ENCODE measurements around the gene QDPR. TPM values are rescaled to one million over a fixed set of nuclear protein-coding genes. Genes with fewer than 3 reads are reported as not detected.
"Not testable (repeated sequence)": the region's sequence is repeated elsewhere in the genome, so short reads cannot be mapped to it uniquely, and the experiment has no call there.

The QDPR gene
- total RNA-seq, 1 donor from 2014 or later: 38.5 TPM

DNA sequence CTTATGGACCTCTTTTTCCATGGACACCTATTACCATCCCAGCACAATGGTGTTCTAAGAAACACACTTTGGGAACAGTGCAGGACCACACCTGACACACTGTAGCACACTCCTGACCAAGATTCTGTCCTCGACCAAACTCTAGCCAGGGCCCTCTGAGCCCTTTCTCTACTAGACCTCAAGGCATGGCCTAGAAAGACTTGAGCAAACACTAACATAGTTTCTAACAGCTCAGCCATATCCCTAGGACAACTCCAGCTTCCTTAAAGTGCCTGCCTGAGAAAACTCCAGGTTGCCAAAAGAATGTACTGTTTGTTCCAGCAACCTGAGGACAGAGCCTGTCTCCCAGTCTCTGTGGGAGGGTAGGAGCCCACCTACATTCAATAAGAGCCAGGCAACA is 48.3 kb downstream of the QDPR start:
- no peak for DNase-seq
- no peaks in the 10 kb centered on the region for H3K9me3 ChIP-seq
- H3K4me3 ChIP-seq: no peak overlapping the region
- H3K27me3 ChIP-seq (ENCODE audit: low read depth): no peaks in the 10 kb centered on the region
- no peaks in the 10 kb centered on the region for H3K4me1 ChIP-seq
- intact Hi-C loops (cut with DNase I): no loop called here
- ATAC-seq: peak in 1 of 2 donors; percentile 81
- no peak overlapping the region for H3K27ac ChIP-seq
- TF ChIP-seq, protein P1, sequence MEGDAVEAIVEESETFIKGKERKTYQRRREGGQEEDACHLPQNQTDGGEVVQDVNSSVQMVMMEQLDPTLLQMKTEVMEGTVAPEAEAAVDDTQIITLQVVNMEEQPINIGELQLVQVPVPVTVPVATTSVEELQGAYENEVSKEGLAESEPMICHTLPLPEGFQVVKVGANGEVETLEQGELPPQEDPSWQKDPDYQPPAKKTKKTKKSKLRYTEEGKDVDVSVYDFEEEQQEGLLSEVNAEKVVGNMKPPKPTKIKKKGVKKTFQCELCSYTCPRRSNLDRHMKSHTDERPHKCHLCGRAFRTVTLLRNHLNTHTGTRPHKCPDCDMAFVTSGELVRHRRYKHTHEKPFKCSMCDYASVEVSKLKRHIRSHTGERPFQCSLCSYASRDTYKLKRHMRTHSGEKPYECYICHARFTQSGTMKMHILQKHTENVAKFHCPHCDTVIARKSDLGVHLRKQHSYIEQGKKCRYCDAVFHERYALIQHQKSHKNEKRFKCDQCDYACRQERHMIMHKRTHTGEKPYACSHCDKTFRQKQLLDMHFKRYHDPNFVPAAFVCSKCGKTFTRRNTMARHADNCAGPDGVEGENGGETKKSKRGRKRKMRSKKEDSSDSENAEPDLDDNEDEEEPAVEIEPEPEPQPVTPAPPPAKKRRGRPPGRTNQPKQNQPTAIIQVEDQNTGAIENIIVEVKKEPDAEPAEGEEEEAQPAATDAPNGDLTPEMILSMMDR (IDR thresholded peaks at IDR 0.05): no peak
- no peaks in the 10 kb centered on the region for H3K36me3 ChIP-seq

DNA sequence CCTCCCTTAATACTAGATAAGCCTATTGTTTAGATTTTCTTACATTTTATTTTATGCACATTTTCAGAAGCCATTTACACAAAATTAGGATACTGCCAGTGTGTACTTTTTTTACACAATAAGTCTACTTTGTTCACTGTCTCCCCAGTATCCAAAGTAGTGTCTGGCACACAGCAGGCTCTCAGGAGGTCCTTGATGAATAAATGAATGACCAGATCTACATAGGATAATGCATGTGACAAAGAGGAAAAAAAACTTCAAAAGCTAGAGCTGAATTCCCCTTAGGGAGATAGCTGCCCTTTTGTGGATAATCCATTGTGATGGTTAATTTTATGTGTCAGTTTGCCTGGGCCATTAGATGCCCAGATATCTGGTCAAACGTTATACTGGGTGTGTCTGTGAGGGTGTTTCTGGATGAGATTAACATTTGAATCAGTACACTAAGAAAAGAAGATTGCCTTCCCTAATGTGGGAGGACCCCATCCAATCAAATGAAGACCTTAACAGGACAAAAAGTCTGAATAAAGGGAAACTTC is 61.6 kb downstream of the QDPR start:
- intact Hi-C loops (cut with DNase I): no loop called here
- DNase-seq (no peak), ATAC-seq (no peak)
- Histone ChIP-seq H3K36me3 (no peaks in the 10 kb centered on the region), H3K4me3 (no peak overlapping the region), H3K27ac (no peak overlapping the region), H3K9me3 (peaks cover 4% of the 10 kb centered on the region), H3K4me1 (no peaks in the 10 kb centered on the region), H3K27me3 (ENCODE audit: low read depth) (no peaks in the 10 kb centered on the region)
- TF ChIP-seq, protein P1 (IDR thresholded peaks at IDR 0.05): no peak

DNA sequence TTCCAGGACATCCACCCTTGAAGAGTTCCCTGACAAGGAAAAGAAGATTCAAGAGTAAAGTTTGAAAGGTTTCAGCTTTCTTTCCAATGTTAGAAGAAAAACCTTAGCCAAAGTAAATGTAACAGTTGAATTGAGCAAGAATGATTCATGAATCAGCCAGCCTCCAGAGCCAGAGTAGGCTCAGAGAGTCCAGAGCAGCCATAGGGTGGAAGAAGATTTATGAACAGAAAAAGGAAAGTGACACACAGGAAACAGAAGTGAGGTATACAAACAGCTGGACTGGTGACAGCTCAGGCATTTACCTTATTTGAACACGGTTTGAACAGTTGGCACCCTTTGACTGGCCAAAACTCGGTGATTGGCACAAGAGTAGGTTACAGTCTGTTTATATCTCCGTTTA is 63.2 kb downstream of the QDPR start:
- peaks cover 6% of the 10 kb centered on the region for H3K9me3 ChIP-seq
- no peak for ATAC-seq
- no peak for DNase-seq
- H3K4me1 ChIP-seq: no peaks in the 10 kb centered on the region
- H3K27ac ChIP-seq: no peak overlapping the region
- H3K27me3 ChIP-seq (ENCODE audit: low read depth): no peaks in the 10 kb centered on the region
- H3K36me3 ChIP-seq: no peaks in the 10 kb centered on the region
- intact Hi-C loops (cut with DNase I): loop anchor here (10.0 kb wide), 1 partner anchor 104 kb away; no protein-coding TSS in a partner anchor
- TF ChIP-seq, protein P1 (IDR thresholded peaks at IDR 0.05): no peak
- no peak overlapping the region for H3K4me3 ChIP-seq

DNA sequence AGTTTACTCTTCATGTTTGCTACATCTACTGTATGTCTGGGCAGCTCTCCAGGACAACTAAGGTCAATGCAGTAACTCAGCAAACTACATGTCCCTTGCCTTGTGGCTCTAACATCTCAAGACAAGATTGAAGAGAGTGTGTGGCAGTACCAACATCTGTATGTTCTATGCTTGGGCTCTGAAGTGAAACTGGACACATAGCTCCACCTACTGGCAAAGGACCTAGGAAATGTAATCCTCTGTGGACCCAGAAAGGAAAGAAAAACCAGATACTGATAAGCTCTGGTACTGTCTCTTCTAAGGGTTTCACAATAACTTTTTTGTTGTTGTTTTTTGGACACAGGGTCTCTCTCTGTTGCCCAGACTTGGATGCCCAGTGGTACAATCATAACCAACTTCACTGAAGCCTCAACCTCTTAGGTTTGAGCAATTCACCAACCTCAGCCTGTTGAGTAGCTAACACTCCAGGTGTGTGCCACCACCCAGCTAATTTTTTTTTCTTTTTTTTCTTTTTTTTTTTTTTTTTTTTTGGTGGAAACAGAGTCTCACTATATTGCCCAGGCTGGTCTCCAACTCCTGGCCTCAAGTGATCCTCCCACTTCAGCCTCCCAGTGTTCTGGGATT is 64.1 kb downstream of the QDPR start:
- ATAC-seq (peak; percentile 79 to 83), DNase-seq (no peak)
- Histone ChIP-seq H3K27me3 (ENCODE audit: low read depth) (no peaks in the 10 kb centered on the region), H3K36me3 (no peaks in the 10 kb centered on the region), H3K4me3 (no peak overlapping the region), H3K9me3 (peaks cover 6% of the 10 kb centered on the region), H3K27ac (no peak overlapping the region), H3K4me1 (no peaks in the 10 kb centered on the region)
- intact Hi-C loops (cut with DNase I): loop anchor here (10.0 kb wide), 1 partner anchor 103 kb away; no protein-coding TSS in a partner anchor
- TF ChIP-seq, protein P1 (IDR thresholded peaks at IDR 0.05): peak; percentile 71

DNA sequence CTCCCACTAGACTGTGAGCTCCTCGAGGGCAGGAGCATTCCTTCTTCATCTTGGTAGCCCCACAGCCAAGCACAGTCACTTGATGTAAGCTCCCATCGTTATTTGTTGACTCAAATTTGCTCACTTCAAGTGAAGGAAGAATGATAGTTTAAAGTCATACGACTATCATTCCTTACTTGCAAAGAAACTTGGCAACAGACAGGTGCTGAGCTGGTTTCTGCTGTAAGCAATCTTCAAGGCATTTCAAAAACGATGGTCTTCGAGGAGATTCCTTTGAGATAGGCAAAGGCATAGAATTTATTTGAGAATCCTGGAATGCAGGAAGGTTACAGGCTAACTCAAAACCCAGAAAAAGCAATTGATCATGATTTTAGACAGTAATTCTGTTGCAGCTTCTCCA is 64.8 kb downstream of the QDPR start:
- intact Hi-C loops (cut with DNase I): loop anchor here (10.0 kb wide), 1 partner anchor 102 kb away; no protein-coding TSS in a partner anchor
- Histone ChIP-seq H3K9me3 (peaks cover 6% of the 10 kb centered on the region), H3K4me3 (no peak overlapping the region), H3K27ac (no peak overlapping the region), H3K4me1 (no peaks in the 10 kb centered on the region), H3K36me3 (no peaks in the 10 kb centered on the region), H3K27me3 (ENCODE audit: low read depth) (no peaks in the 10 kb centered on the region)
- TF ChIP-seq, protein P1 (IDR thresholded peaks at IDR 0.05): no peak
- DNase-seq (no peak), ATAC-seq (no peak)

DNA sequence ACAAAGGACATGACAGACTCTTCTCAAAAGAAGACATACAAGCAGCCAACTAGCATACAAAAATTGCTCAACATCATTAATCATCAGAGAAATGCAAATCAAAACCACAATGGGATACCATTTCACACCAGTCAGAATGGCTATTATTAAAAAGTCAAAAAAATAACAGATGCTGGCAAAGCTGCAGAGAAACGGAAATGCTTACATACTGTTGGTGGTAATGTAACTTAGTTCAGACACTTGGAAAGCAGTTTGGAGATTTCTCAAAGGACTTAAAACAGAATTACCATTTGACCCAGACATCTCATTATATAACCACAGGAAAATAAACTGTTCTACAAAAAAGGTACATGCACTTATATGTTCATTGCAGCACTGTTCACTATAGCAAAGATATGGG is 69.4 kb downstream of the QDPR start:
- intact Hi-C loops (cut with DNase I): loop anchor here (10.0 kb wide), 1 partner anchor 98 kb away; no protein-coding TSS in a partner anchor
- H3K36me3 ChIP-seq; DNase-seq; H3K27ac ChIP-seq; ATAC-seq; H3K4me1 ChIP-seq; H3K4me3 ChIP-seq; H3K9me3 ChIP-seq; H3K27me3 ChIP-seq (ENCODE audit: low read depth): not testable (repeated sequence)
